Loucy (cell line): ENCODE results near the gene TXN2.

Experiments used
- H2AFZ ChIP-seq: fragments of 200-600 bp; sonication (generic); 2 replicates; pipeline ENCODE4 v1.6.0; 2016; ENCODE audit warnings: antibody characterized with exemption, mild to moderate bottlenecking, low read length, moderate library complexity
- H3F3A ChIP-seq: fragments of 200-600 bp; 2 replicates; pipeline ENCODE4 v1.6.0; 2016; ENCODE audit warnings: antibody characterized with exemption, low read depth, mild to moderate bottlenecking
- H3K27me3 ChIP-seq: fragments of 200-600 bp; sonication (generic); 2 replicates; pipeline ENCODE4 v1.6.1; 2014; ENCODE audit warnings: low read length, mild to moderate bottlenecking; ENCODE audit not compliant: insufficient read depth, poor library complexity, severe bottlenecking
- H3K36me3 ChIP-seq: fragments of 200-600 bp; sonication (generic); 2 replicates; pipeline ENCODE4 v1.6.1; 2016; ENCODE audit warnings: low read length; ENCODE audit not compliant: insufficient read depth
- H3K4me1 ChIP-seq: fragments of 200-600 bp; sonication (generic); 2 replicates; pipeline ENCODE4 v1.5.1; 2014; ENCODE audit warnings: low read length, mild to moderate bottlenecking; ENCODE audit not compliant: insufficient read depth, poor library complexity, severe bottlenecking
- H3K4me2 ChIP-seq: fragments of 200-600 bp; sonication (generic); 2 replicates; pipeline ENCODE4 v1.6.0; 2014; ENCODE audit warnings: antibody characterized with exemption, low read length, low read depth, mild to moderate bottlenecking; ENCODE audit not compliant: poor library complexity, severe bottlenecking
- H3K4me3 ChIP-seq: fragments of 200-600 bp; sonication (generic); 2 replicates; pipeline ENCODE4 v1.5.1; 2014; ENCODE audit warnings: low read length, mild to moderate bottlenecking, mixed read lengths; ENCODE audit not compliant: poor library complexity, severe bottlenecking
- H3K79me2 ChIP-seq: fragments of 200-600 bp; sonication (generic); 2 replicates; pipeline ENCODE4 v1.6.1; 2014; ENCODE audit warnings: low read length; ENCODE audit not compliant: insufficient read depth
- H3K9ac ChIP-seq: fragments of 200-600 bp; sonication (generic); 2 replicates; pipeline ENCODE4 v1.6.0; 2014; ENCODE audit warnings: mild to moderate bottlenecking, low read depth, low read length, moderate library complexity; ENCODE audit not compliant: poor library complexity, severe bottlenecking
- H3K9me2 ChIP-seq: fragments of 200-600 bp; sonication (generic); replicated peaks from 2 replicates; pipeline ENCODE4 v1.6.1; 2016; ENCODE audit warnings: low read depth, low read length, mixed read lengths
- H3K9me3 ChIP-seq: fragments of 200-600 bp; sonication (generic); 2 replicates; pipeline ENCODE4 v1.6.1; 2014; ENCODE audit warnings: mild to moderate bottlenecking, antibody characterized with exemption, low read length, low read depth; ENCODE audit not compliant: insufficient read depth
- H4K20me1 ChIP-seq: fragments of 200-600 bp; sonication (generic); 2 replicates; pipeline ENCODE4 v1.6.0; 2014; ENCODE audit warnings: antibody characterized with exemption, low read length, mild to moderate bottlenecking; ENCODE audit not compliant: insufficient read depth, poor library complexity, severe bottlenecking
- CTCF ChIP-seq: fragments of 200-600 bp; sonication (generic); conservative IDR thresholded peaks from 2 replicates; pipeline ENCODE4 v1.5.1; 2014; ENCODE audit warnings: mild to moderate bottlenecking, antibody characterized with exemption, low read length
- EZH2phosphoT487 ChIP-seq: fragments of 200-600 bp; IDR thresholded peaks from 2 replicates; pipeline ENCODE4 v1.6.1; 2018; ENCODE audit warnings: antibody characterized with exemption, mild to moderate bottlenecking, moderate library complexity, borderline replicate concordance

TXN2 gene

GRCh38 chr22:36467042-36467810, 14.2 kb downstream of the TXN2 start:
- no peak overlapping the region for H2AFZ ChIP-seq
- H3K4me2 ChIP-seq, result peak overlapping the region; percentile 76

GRCh38 chr22:36466258-36466657, 15.2 kb downstream of the TXN2 start:
- Histone ChIP-seq H3K9me3 (no peaks in the 10 kb centered on the region), H3K36me3 (no peaks in the 10 kb centered on the region; the same call in 1 of the 2 replicates), H4K20me1 (no peaks in the 10 kb centered on the region), H3K27me3 (no peaks in the 10 kb centered on the region), H3K4me1 (peaks cover 44% of the 10 kb centered on the region), H3K9ac (peak overlapping the region; percentile 69), H3K79me2 (peaks cover 6% of the 10 kb centered on the region), H2AFZ (no peak overlapping the region), H3K4me2 (no peak overlapping the region), H3F3A (no peaks in the 10 kb centered on the region), H3K9me2 (no peaks in the 10 kb centered on the region), H3K4me3 (no peak overlapping the region)
- TF ChIP-seq EZH2phosphoT487 (no peak), CTCF (no peak)

More at GRCh38 chr22:36467042-36467810, 14.2 kb downstream of the TXN2 start:
- Histone ChIP-seq H3F3A (no peaks in the 10 kb centered on the region), H3K9me2 (no peaks in the 10 kb centered on the region), H3K4me3 (peak overlapping the region; percentile 50), H3K9ac (peak overlapping the region; percentile 69), H3K9me3 (no peaks in the 10 kb centered on the region), H3K4me1 (peaks cover 43% of the 10 kb centered on the region), H4K20me1 (no peaks in the 10 kb centered on the region), H3K79me2 (peaks cover 6% of the 10 kb centered on the region), H3K36me3 (no peaks in the 10 kb centered on the region; the same call in 1 of the 2 replicates), H3K27me3 (no peaks in the 10 kb centered on the region)
- TF ChIP-seq CTCF (no peak), EZH2phosphoT487 (no peak)

- peaks cover 6% of the 10 kb centered on the region for H3K79me2 ChIP-seq
- TF ChIP-seq CTCF (no peak), EZH2phosphoT487 (no peak)
- H3K9me2 ChIP-seq, result no peaks in the 10 kb centered on the region
- H3K4me1 ChIP-seq, result peaks cover 44% of the 10 kb centered on the region
- H4K20me1 ChIP-seq, result no peaks in the 10 kb centered on the region
- no peak overlapping the region for H3K4me3 ChIP-seq
- no peaks in the 10 kb centered on the region for H3F3A ChIP-seq
- no peaks in the 10 kb centered on the region for H3K36me3 ChIP-seq
- H3K9ac ChIP-seq, result no peak overlapping the region
- no peaks in the 10 kb centered on the region for H3K27me3 ChIP-seq
- no peak overlapping the region for H3K4me2 ChIP-seq
- H3K9me3 ChIP-seq, result no peaks in the 10 kb centered on the region
- no peak overlapping the region for H2AFZ ChIP-seq
These were observed 16.0 kb downstream of the TXN2 start for GRCh38 chr22:36465232-36466021.
